Activated CD8-positive, alpha-beta memory T cell treated with anti-CD3 and anti-CD28 coated beads, Interleukin-2, amount 50 U/mL, for 24 hours (primary cell): ENCODE data around the gene PSME2.

Source experiments
- DNase-seq: peaks from one replicate; pipeline ENCODE4 v3.0.0-alpha.2; 2020; ENCODE audit errors: extremely low read depth

PSME2 gene

DNA sequence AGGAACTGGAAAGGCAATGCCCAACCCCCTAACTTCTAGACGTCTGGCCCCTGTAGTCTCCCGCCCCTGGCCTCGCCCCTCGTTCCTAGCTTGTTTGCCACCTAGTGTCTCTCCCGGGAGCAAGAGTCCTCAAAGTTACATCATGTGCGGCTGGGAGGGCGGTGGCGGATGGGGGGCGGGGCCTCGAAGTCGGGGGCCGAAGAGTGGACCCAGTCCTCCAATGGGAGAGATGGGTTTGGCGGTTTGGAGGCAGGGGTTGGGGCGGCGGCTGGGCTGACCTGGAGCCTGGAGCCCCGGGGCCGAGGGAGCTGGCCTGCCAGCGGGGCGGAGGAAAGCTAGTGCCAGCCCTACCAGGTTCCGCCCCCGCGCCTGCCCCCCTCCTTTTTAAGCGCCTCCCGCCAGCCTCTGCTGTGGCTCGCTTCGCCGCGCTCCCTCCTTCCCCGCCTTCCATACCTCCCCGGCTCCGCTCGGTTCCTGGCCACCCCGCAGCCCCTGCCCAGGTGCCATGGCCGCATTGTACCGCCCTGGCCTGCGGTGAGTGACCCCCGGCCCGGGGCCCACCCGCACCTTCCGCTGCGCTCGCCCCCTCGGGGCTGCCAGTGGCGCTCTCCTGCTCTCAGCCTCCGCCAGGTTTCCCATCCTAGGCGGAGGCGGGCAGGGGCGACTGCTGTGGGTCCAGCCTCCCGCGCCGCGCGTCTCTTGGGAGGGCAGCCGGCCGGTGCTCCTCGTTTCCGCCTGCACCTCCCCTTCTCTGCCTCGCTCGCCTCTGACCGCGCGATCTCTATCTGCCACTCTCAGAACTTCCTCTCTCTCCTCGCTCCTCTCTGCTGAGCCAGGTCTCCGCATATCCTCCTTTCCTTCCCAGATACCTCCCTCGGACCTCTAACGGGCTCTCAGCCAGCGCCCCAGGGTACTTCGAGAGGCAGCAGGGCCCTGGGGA, 52.2 kb downstream of the PSME2 start, which contains the start of gene PCK2:
Gene PCK2 (plus strand): TSS at position 411 of the 940 bp plus-strand sequence. CDS start 95 bp downstream, at position 506.
- DNase-seq = peak; percentile 56
